ENCODE measurements around the gene PIK3C3. TPM values are rescaled to one million over a fixed set of nuclear protein-coding genes. Genes with fewer than 3 reads are reported as not detected.

Gene PIK3C3
- total RNA-seq (2014; rRNA removed; shearing (Covaris generic)), result 34.9 and 37.5 TPM in 2 replicates

DNA sequence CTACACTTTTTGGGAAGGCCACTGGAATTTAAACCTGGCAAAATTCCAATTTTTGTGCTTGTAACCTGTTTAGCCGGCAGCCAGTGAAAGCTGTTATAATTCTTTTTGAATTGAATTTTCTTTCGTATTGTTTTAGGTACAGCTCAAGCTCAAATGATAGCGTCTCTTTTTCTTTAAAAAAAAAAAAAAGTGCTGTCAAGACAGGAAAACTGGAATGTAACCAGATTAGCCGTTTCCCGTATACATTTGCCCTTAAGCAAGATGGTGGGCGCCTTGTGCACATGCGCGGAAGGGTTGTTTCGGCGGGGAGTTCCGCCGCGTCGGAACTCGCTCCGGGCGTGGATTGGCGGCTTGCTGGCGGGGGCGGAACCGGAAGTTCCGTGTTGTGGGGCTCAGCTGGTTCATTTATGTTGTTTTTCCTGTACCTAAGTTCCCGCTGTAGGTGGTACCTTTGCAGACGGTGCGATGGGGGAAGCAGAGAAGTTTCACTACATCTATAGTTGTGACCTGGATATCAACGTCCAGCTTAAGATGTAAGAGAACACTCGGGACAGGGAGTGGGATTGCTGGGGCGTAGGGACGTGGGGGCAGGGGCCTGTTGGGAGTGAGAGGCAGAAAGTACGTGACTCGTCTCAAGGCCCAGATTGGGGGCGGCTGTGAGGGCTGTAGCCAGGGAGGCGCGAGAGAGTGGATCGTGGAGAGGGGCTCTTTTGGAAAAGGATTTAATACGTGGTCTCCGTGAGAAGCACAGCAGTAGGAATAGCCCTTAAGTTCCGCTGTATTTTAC is at the start of gene PIK3C3:
Gene PIK3C3, plus strand, starts transcription at position 408 of the 787 bp plus-strand sequence. Its CDS starts 58 bp downstream, at position 466.
- peak; percentile 94 for DNase-seq (ENCODE audit: low read depth)

DNA sequence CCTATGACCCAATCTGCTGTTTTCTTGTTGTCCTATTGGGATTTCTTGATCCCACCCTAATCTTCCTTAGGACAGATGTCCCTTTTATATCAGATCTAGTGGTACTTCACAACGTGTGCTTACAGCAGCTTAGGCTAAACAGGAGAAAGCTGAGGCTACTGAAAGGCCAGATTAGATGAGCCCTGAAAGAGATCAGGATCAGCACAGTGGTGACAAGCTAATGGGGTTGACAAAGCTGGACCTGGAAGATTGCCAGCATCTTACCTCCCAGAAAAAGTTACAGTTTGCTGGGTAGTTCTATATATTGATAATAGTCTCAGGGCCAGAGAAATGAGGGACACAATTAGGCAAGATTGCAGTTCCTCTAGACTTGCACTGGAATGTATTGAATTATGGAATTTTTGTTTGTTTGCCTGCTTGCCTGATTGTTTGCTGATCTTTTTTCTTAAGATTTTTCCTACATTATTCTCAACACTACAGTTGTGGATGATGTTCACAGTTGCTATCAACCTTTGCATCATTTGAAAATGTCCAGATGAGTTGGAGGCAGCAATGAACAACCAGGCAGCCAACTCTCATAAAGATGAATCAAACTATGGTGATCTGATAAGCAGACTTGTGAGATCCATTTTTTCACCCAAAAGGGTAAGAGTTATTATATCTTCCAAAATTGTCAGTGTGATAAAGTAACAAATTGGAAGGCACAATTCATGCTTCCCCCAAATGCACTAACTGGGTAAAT is 49.1 kb upstream of the PIK3C3 start:
- no peak for DNase-seq (ENCODE audit: low read depth)

DNA sequence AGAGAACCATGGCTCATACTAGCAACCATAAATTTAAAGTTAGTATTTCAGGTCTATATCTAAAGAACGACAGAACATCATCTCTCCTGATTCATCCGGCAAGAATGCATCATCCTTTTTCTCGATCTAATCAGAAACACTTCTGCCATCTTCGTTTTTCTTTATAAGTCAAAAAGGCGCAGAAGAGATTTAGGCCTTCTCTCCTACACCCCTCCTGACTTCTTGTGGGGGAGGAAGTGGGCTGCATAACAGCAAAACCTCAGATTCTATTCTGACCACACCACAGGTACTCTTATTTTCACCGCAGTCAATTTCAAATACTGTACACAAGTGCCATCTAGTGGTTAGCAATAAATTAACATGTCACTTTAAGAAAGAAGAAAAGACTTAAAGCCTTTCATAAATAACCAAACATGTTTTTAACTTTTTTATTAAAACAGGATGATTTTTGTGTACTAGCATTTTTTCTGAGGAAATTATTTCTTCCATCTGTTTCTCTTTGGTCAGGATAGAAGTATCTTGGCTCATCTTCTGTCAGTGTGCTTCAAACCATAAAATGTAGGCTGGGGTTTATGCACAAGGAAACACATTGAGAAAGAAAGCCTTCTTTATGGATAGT is 48.4 kb upstream of the PIK3C3 start:
- peak; percentile 2 for DNase-seq (ENCODE audit: low read depth)

DNA sequence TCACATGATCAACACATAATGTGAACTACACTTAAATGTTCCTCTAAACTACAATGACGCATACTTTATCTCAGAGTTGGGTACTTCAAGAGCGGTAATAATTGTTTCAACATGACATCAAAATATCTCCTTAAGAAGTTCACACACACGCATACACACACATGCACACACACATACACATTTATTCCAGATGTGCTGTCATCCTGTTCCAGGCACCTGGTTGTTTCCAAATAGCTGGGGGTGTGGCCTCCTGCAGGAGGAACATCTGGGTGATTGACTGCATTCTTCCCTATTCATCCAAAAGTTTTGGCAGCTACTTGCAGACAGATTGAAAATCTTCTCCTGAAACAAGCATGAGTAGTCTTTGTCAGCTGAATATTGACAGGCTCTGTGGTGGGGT is 37.9 kb upstream of the PIK3C3 start:
- no peak for DNase-seq (ENCODE audit: low read depth)

DNA sequence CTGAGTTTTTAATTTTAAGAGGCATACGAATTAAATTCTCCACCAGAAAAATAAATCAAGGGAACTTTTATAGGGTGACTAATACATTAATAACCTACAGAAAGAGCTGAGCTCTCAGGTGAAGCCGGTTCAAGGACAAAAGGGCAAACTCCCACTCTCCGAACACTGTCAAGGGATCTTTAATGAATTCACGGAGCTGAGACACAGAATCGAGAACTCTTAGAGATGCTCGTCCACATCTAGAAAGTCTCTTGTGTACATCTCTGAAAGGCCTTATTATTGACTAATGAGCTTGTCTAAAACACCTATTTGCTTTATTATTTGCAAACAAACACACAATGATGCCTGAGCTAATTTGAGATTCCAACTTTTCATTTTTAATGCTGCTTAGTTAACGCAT is 33.3 kb upstream of the PIK3C3 start:
- DNase-seq (ENCODE audit: low read depth), result no peak

DNA sequence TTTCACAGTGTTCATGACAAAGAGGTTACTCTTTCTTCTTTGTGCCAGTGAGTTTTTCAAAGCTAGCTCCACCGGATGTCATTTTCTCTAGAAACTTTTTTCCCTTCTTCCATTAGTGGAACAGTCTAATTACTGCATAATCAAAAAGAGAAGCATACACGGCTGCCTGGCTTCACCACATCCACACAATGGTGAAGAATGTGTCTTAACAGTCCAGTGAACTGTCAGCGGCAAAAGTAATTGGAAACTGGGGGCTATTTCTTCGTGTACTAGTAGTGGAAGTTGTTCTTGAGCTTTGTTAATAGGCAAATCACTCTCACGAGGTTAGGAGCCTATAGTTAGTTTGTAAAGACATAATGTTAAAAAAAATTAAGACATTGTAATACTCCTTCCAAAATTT is 32.9 kb upstream of the PIK3C3 start:
- DNase-seq (ENCODE audit: low read depth), result no peak

DNA sequence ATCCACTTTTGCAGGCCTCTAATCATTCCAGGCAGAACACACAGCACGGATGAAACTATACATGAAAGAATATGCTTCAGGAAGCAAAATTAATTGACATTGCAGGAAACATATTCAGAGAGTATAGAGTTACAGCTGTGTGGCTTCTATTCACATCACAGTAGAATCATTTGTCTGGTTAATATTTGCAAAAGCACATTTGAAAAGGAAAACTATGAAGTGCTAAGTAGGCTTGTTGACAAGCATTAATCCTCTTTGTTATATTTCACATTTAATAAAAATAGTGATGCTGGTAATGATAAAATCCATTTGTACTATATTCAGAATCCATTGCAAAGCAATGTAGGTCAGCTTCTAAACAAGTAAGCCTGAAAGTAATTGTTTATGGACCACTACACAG is 32.2 kb upstream of the PIK3C3 start:
- no peak for DNase-seq (ENCODE audit: low read depth)

DNA sequence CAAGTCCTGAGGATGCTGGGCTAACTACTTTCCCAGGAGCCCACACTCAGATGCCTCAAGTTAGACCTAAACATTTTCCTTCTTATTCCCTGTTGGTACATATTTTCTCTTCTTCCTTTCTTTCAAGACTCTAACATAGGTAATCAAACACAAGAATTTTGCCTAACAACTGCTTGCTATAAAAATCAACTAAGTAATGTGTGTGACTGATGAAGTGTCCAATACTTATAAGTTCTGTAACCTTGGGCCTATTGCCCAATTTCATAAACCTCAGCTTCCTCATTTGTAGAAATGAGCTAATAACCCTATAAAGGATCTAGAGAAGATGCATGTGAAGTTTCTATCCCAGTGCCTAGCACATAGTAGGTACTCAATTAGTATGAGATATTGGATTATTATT is 31.6 kb upstream of the PIK3C3 start:
- no peak for DNase-seq (ENCODE audit: low read depth)

DNA sequence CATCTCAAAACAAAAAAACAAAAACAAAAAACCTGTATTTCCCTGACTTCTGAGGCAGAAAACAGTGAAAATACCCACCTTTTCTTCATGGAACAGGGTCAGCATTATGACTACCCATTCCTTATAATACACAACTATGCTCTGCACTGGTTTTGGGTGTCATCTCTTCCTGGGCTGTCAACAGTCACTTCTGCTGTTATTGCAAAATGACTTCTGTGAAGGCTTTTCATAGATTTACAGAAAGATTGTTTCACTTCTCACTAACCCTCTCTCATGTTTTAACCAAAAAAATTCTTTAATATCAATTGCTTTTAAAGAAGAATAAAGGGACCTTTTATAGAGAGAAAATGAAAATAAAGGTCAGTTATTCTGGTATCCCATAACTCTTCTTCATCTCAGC is 26.5 kb upstream of the PIK3C3 start:
- no peak for DNase-seq (ENCODE audit: low read depth)

DNA sequence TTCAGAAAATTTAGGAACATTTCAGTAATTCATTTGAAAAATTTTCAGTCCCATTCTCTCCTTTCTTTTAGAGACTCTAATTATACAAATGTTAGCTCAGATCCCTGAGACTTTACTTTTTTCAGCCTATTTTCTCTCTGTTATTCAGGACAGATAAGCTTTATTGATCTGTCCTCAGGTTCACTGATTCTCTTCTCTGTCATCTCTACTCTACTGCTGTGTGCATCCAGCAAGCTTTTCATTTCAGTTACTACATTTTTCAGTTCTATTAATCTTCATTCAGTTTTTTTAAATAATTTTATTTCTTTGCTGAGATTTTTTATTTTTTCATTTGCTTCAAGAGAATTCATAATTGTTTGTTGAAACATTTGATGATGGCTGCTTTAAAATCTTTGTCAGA is 22.1 kb upstream of the PIK3C3 start:
- no peak for DNase-seq (ENCODE audit: low read depth)

DNA sequence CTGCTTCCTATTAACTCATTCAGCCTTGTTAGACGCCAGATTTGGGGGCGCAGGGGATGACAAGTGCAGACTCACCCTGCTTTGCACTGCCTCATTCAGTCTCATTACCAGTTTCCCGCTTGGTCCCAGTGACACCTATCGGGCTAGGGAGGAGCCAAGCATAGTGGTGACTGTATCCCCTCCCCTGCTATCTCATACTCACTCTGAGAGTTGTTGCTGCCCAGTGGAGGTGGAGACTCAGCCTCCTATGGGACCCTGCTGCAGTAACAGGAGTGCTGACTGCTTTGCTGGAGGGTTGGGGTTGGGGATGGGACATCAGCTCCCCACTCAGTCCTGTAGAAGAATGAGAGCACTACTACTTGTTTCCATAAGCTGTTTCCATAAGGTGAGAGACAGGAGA is 21.3 kb upstream of the PIK3C3 start:
- no peak for DNase-seq (ENCODE audit: low read depth)

DNA sequence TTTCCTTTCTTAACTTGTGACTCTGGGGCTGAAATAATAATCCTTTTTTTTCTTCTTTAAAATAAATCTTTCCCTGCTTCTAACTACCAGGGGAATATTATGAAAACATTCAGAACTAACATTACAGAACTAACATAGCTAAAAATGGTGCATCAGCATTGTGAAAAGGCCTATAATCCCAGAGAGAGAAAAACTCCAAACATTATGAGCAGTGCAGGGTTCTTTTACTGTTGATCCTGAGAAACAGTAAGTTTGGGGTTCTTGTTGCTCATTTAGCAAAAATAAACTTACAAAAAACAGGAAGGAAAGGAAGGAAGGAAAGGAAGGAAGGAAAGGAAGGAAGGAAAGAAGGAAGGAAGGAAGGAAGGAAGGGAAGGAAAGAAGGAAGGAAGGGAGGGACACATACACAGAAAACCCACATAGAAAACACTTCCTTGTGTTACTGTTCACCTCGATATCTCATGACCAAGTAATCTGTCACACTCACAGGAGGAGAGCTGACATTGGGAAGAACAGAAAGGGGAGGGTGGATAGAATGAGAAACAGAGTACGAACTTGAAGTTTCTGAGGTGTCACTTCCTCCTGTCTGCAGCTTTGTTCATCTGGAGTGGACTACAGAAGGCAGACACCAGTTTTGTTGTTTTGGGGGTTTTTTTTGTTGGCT is 18.4 kb upstream of the PIK3C3 start:
- DNase-seq (ENCODE audit: low read depth), result no peak

DNA sequence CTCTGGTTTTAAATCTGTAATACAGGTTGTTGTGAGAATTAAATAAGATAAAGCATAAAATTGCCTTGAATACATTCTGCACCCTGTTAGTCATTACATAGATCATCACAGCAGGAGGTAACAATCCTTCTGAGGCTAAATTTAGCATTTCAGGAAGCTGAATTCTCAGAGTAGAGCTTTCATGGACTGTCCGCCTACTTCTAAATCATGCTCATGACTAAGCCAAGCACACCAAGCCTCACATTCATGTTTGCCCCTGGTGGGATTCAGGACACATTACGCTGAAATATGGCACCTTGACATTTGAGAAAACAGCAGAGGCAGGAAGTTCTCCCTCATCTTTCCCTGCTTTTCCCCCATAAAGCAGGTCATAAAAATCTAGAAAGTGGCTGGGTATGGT is 16.6 kb upstream of the PIK3C3 start:
- DNase-seq (ENCODE audit: low read depth), result peak; percentile 46

DNA sequence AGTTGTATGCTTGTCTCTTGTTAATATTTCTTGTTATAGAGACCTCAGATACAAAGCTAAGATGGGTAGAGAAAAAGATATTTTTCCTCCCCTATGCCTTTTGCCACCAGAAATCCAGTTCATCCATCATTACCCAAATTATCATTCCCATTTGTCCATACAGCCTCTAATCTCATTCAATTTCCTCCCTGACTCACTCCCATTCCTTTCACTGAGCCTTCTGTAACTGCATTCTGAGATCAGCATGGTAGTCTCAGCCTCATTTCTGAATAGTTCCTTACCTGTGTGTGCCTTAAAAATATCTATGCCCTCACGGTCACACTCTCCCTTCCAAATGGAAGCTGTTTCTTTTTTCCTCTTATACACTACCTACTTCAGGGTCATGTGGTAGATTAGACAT is 15.7 kb upstream of the PIK3C3 start:
- DNase-seq (ENCODE audit: low read depth), result no peak

DNA sequence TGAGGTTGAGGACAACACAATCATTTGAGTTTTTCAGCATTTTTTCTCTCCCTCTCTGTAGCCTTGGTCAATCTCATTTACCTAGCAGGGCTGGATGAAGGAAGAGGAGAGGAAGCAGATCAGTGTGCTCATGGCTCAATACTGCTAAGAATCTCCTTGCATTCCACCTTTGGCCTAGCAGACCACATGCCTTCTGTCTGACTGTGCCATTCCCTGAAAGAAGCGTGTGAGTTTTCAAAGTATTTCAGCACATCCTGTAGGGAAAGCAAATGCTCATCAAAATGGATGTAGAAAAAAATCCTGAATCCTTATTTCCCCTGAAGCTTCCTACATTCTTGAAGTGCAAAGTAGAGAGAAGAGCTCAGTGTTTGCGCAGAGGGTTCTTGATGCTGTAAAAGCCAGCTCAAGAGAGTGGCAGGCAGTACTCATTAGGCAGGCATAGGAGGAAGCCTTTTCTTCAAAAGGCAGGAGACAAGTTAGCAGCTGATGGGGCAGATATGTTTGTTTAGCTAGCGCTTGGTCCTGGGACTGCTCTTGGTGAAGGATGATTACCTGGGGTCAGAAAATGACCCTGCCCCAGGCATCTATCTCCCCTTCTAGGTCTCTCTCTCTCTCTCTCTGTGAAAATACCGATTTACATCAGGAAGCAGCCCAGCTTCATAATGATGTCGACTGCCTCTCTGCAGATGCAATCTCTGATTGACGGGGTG is 14.4 kb upstream of the PIK3C3 start:
- peak; percentile 45 for DNase-seq (ENCODE audit: low read depth)

DNA sequence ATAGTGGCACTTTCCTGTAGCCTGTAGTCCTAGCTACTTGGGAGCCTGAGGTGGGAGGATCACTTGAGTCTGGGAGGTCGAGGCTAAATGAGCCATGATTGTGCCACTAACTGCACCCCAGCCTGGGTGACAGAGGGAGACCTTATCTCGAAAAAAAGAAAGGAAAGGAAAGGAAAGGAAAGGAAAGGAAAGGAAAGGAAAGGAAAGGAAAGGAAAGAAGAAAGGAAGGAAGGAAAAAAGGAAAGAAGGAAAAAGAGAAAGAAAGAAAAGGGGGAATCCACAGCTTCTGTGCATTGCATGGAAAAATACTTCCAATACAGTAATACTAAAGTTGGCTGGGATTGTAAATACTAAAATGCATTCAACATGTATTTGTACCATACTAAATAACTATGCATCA is 12.8 kb upstream of the PIK3C3 start:
- DNase-seq (ENCODE audit: low read depth), result no peak

DNA sequence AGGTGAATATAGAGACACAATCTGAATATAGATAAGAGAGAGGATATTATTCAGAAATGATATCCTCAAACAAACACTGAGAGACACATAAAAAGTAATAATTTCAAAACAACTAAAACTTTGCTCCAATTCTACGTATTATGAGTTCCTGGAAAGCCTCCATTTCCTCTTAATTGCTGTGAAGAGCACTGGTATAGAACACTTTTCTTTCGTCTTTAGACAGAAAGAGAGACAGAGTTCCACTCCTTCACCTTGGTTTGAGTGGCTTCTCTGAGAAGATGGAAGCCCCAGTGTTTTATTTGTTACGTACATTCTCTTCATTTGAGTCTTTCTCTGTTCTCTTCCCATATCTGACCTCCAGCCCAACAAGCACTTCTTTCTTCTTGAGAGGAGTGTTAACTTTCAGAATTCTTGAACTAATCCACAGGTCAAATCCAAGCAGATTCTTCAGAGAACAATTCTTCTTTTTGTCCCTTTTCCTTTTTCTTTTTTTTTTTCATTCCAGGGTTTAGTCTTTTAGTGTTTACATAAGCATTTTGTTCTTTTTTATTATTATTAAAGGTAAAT is 6.4 kb upstream of the PIK3C3 start:
- DNase-seq (ENCODE audit: low read depth), result no peak

DNA sequence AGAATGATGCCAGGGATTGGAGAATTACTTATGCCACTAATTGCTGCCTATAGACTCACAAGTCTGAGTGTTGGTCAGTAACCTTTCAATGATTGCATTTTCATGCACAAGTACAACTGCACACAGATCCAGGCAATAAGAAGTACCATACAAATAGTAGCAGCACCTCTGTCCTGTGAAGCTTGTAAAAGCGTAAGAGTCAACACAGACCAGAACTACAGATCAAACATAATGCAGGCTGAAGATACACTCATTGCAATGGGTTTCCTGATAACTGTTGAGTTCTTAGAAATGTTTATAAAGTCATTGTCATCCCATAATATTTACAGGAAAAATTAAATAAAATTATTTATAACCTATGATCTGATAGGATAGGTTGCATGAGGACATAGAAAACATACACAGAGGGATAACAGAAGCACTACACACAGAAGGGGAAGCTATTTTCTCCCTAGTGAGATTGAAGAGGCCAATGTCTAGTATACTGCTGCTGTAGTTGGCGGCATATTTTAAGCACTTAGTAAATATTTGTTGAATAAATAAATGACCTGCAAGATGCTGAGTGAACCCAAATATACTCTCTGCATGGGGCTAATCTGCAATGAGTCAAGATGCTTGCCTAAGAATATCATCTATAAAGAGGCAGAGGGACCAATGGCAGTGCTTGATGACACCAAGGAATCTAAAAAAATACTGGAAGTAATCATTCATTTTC is 5.7 kb upstream of the PIK3C3 start:
- no peak for DNase-seq (ENCODE audit: low read depth)

DNA sequence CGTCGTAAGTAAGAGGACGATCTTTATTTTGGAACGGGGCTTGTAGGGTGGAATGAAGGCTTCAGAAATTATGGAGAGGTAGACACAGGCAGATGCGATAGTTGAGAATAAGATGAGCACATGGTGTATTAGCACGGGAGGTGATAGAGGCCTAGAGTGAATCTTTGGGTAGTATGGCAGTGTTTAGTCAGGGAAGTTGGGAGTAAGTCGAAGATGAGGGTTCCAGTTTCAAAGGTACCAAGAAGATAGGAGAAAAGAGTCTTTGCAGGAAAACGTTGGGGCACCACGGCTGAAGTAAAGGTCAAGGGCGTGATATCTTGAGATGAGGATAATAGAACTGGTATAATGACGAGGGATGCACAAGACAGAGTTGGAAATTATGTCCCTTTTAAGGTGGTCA is 654 bp downstream of the PIK3C3 start:
- DNase-seq (ENCODE audit: low read depth), result no peak

DNA sequence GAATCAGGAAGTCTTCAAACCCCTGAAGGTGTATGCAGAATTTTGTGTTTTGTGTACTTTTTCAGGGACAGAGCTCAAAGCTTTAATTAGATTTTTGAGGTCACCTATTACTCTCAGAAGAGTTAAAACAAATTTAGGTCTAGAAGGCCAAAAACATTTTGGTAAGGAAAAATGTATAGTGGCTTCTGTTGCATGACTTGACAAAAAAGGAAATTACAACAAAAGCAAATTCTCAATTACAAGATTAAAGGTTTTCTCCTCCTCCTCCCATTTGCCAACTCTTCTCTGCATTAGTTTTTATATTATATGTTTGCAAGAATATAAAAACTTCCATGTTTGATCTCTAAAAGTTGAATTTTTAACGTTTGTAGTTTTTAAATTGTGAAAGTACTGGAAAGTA is 4.0 kb downstream of the PIK3C3 start:
- no peak for DNase-seq (ENCODE audit: low read depth)

Data from Daoy (cell line).